HG03354 (cell line): Measurements from ENCODE around the gene AKAP6.

Experiments used
- ATAC-seq: cut with Tn5 transposase; IDR thresholded peaks from one replicate; pipeline ENCODE4 v1.9.1; 2021; ENCODE audit warnings: mild to moderate bottlenecking; ENCODE audit not compliant: unreplicated experiment, poor library complexity, severe bottlenecking

The AKAP6 gene

GRCh38 chr14:32508281-32508680 lies 179.2 kb downstream of the AKAP6 start:
- ATAC-seq = no peak

- no peak for ATAC-seq
Measured at GRCh38 chr14:32509632-32510187, 180.6 kb downstream of the AKAP6 start.

GRCh38 chr14:32510815-32511214 lies 181.7 kb downstream of the AKAP6 start:
- no peak for ATAC-seq

GRCh38 chr14:32512348-32512747 lies 183.2 kb downstream of the AKAP6 start:
- ATAC-seq = no peak

- no peak for ATAC-seq
Measured at GRCh38 chr14:32512813-32513212, 183.7 kb downstream of the AKAP6 start.

- ATAC-seq = no peak
Measured at GRCh38 chr14:32513571-32514009, 184.5 kb downstream of the AKAP6 start.

GRCh38 chr14:32514236-32514635 lies 185.1 kb downstream of the AKAP6 start:
- ATAC-seq = no peak

GRCh38 chr14:32514681-32515080 lies 185.6 kb downstream of the AKAP6 start:
- no peak for ATAC-seq

GRCh38 chr14:32524609-32525375 lies 195.7 kb downstream of the AKAP6 start:
- no peak for ATAC-seq

GRCh38 chr14:32525591-32525990 lies 196.5 kb downstream of the AKAP6 start:
- ATAC-seq = no peak

GRCh38 chr14:32530800-32531199 lies 201.7 kb downstream of the AKAP6 start:
- no peak for ATAC-seq

GRCh38 chr14:32531942-32532515 lies 202.9 kb downstream of the AKAP6 start:
- no peak for ATAC-seq

GRCh38 chr14:32534145-32534544 lies 205.0 kb downstream of the AKAP6 start:
- no peak for ATAC-seq

- ATAC-seq = no peak
Measured at GRCh38 chr14:32536175-32536574, 207.1 kb downstream of the AKAP6 start.

GRCh38 chr14:32537166-32537565 lies 208.1 kb downstream of the AKAP6 start:
- ATAC-seq = no peak

- no peak for ATAC-seq
Measured at GRCh38 chr14:32542507-32542906, 213.4 kb downstream of the AKAP6 start.

GRCh38 chr14:32545095-32545494 lies 216.0 kb downstream of the AKAP6 start:
- no peak for ATAC-seq

- ATAC-seq = no peak
Measured at GRCh38 chr14:32545506-32546210, 216.6 kb downstream of the AKAP6 start.

GRCh38 chr14:32546246-32546645 lies 217.1 kb downstream of the AKAP6 start:
- no peak for ATAC-seq

GRCh38 chr14:32552766-32553165 lies 223.7 kb downstream of the AKAP6 start:
- no peak for ATAC-seq

GRCh38 chr14:32559048-32559447 lies 229.9 kb downstream of the AKAP6 start:
- no peak for ATAC-seq
